ENCODE data around the gene ZMIZ1.

ZMIZ1 gene

DNA sequence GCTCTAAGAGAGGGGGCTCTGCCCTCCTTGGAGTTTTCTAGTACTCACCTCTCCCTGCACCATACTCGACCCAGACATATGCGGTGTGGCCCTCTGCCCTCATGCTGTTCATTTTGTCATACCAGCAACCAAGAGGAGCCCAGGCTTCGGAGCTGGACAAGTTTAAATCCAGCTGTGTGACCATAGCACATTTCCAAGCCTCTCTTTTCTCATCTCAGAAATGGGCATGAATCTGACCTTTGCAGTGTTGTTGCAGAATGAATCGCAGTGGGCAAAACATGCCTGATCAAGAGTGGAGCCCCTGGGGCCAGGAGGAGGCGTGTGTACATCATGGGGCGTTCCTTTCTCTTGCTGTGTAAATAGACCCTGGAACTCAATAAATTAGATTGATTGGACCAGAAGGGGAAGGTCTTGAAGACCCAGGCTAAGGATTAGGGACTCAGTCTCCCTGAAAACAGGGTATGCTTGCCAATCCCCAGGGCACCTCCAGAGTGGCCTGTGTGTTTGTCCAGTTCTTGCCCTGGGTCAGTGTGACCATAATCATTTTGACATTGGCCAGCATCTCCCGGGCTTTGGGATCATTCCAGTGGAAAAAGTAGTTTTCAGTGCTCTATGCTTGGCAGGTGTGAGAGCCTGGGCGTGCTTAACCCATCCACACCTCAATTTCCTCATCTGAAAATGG lies 59.6 kb downstream of the ZMIZ1 start:
- Histone ChIP-seq H3K4me1 (ENCODE audit: control insufficient read depth, insufficient read depth, low read depth, low read length) (peaks cover 88% of the 10 kb centered on the region), H3K14ac (ENCODE audit: low read length in 2 of 2) (no peak overlapping the region), H4K91ac (ENCODE audit: low read length) (no peak overlapping the region), H3K9ac (ENCODE audit: low read length) (peak overlapping the region; percentile 31), H3K27ac (ENCODE audit: low read length, poor library complexity, severe bottlenecking) (peak overlapping the region; percentile 61), H3K23ac (ENCODE audit: low read length in 2 of 2) (no peak overlapping the region), H3K4ac (ENCODE audit: low read depth in 1 of 2, low read length in 2 of 2) (no peak overlapping the region), H3K9me3 (ENCODE audit: control insufficient read depth, low read length) (no peaks in the 10 kb centered on the region), H2BK12ac (ENCODE audit: low read length in 2 of 2) (no peak overlapping the region), H4K8ac (ENCODE audit: low read length) (no peak overlapping the region), H3K18ac (ENCODE audit: low read depth in 1 of 2, low read length in 2 of 2) (peak overlapping the region in 1 of 2 experiments; percentile 46), H3K79me1 (replicated peaks; ENCODE audit: low read length, poor library complexity, severe bottlenecking) (peaks cover 14% of the 10 kb centered on the region), H2AK5ac (ENCODE audit: low read length, severe bottlenecking) (peak overlapping the region; percentile 34), H2AFZ (ENCODE audit: low read depth, low read length) (no peak overlapping the region), H3K4me3 (ENCODE audit: insufficient read depth in 1 of 2, low read depth in 1 of 2, low read length in 2 of 2) (no peak overlapping the region), H3K36me3 (ENCODE audit: control insufficient read depth in 1 of 2, insufficient read depth in 2 of 2, low read depth in 1 of 2, low read length in 2 of 2) (peaks cover 67 to 81% of the 10 kb centered on the region in 2 experiments), H2BK120ac (ENCODE audit: low read depth, low read length) (no peak overlapping the region), H2BK5ac (ENCODE audit: low read depth, low read length, poor library complexity, severe bottlenecking) (no peak overlapping the region), H3K4me2 (ENCODE audit: low read length, poor library complexity, severe bottlenecking) (no peak overlapping the region), H2BK15ac (ENCODE audit: low read depth, poor library complexity, severe bottlenecking) (peak overlapping the region; percentile 44), H3K27me3 (ENCODE audit: control insufficient read depth in 1 of 2, insufficient read depth in 1 of 2, low read length in 2 of 2) (no peaks in the 10 kb centered on the region)
- 94% methylated on average over 7 of the region's 8 CpGs for WGBS
- DNase-seq, result no peak

DNA sequence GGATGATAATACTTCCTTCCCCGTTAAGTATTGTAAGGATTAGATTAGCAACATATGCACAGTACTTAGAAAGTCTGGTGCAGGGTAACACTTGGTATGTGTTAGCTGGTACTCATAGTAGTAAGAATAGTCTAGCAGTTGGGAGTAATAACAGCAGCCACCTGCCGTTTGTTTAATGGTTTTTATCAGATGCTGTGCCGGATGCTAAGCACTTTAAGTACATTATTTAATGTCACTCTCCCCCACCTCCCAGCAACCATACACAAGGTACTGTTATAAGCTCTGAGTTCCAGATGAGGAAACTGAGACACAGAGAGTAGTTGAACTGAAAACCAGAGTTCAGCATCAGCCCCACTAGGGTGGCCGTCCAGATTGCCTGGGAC lies 60.1 kb downstream of the ZMIZ1 start:
- H4K8ac ChIP-seq (ENCODE audit: low read length), result no peak overlapping the region
- peak overlapping the region; percentile 57 for H2BK120ac ChIP-seq (ENCODE audit: low read depth, low read length)
- H3K9ac ChIP-seq (ENCODE audit: low read length), result peak overlapping the region; percentile 30
- no peak overlapping the region for H2AFZ ChIP-seq (ENCODE audit: low read depth, low read length)
- no peak for DNase-seq
- peak overlapping the region in 1 of 2 experiments; percentile 19 for H3K23ac ChIP-seq (ENCODE audit: low read length in 2 of 2)
- peak overlapping the region; percentile 72 for H4K91ac ChIP-seq (ENCODE audit: low read length)
- H3K9me3 ChIP-seq (ENCODE audit: control insufficient read depth, low read length), result no peaks in the 10 kb centered on the region
- H3K4me2 ChIP-seq (ENCODE audit: low read length, poor library complexity, severe bottlenecking), result no peak overlapping the region
- WGBS, result 25% methylated on average over 4 of the region's 4 CpGs
- H3K14ac ChIP-seq (ENCODE audit: low read length in 2 of 2), result no peak overlapping the region
- peak overlapping the region; percentile 85 for H2BK15ac ChIP-seq (ENCODE audit: low read depth, poor library complexity, severe bottlenecking)
- peak overlapping the region; percentile 61 for H3K27ac ChIP-seq (ENCODE audit: low read length, poor library complexity, severe bottlenecking)
- H3K18ac ChIP-seq (ENCODE audit: low read depth in 1 of 2, low read length in 2 of 2), result peak overlapping the region; percentile 55 to 87
- H2AK5ac ChIP-seq (ENCODE audit: low read length, severe bottlenecking), result peak overlapping the region; percentile 38
- H2BK5ac ChIP-seq (ENCODE audit: low read depth, low read length, poor library complexity, severe bottlenecking), result peak overlapping the region; percentile 19
- peaks cover 65 to 81% of the 10 kb centered on the region in 2 experiments for H3K36me3 ChIP-seq (ENCODE audit: control insufficient read depth in 1 of 2, insufficient read depth in 2 of 2, low read depth in 1 of 2, low read length in 2 of 2)
- peak overlapping the region; percentile 70 to 80 for H3K4ac ChIP-seq (ENCODE audit: low read depth in 1 of 2, low read length in 2 of 2)
- peak overlapping the region in 1 of 2 experiments; percentile 32 for H2BK12ac ChIP-seq (ENCODE audit: low read length in 2 of 2)
- H3K27me3 ChIP-seq (ENCODE audit: control insufficient read depth in 1 of 2, insufficient read depth in 1 of 2, low read length in 2 of 2), result no peaks in the 10 kb centered on the region
- peaks cover 86% of the 10 kb centered on the region for H3K4me1 ChIP-seq (ENCODE audit: control insufficient read depth, insufficient read depth, low read depth, low read length)
- no peak overlapping the region for H3K4me3 ChIP-seq (ENCODE audit: insufficient read depth in 1 of 2, low read depth in 1 of 2, low read length in 2 of 2)
- H3K79me1 ChIP-seq (replicated peaks; ENCODE audit: low read length, poor library complexity, severe bottlenecking), result peaks cover 15% of the 10 kb centered on the region

DNA sequence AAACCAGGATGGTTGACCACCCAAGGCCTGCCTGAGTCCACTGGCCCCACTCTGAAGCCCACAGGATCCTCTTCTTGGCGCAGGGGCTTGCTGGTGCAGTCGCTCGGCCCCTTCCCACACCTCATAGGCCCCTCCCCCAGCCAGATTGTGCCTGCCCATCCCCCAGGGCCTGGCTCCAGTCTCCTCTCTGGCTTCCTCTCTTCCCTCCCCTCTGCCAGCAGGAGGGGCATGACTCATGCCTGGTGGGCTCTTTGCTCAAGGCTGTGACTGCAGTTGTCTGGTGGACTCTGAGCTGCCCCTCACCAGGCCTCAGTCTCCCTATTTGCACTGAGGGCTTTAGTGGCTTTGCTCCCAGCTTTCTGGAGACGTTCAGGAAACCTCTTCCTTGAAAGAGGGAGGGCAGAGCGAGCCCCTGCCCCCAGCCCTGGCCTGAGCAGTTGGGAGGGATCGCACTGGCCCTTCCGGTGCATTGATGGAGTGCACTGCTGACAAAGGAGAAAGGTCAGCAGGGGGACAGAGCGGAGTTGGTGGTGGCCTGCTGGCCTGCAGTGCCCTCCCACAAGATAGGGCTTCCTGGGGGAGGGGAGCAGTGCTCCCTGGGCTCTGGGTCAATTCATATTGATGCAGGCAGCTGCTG lies 60.7 kb downstream of the ZMIZ1 start:
- H2AFZ ChIP-seq (ENCODE audit: low read depth, low read length), result no peak overlapping the region
- peaks cover 88% of the 10 kb centered on the region for H3K4me1 ChIP-seq (ENCODE audit: control insufficient read depth, insufficient read depth, low read depth, low read length)
- peak overlapping the region in 1 of 2 experiments; percentile 19 for H3K23ac ChIP-seq (ENCODE audit: low read length in 2 of 2)
- peak overlapping the region; percentile 30 for H3K9ac ChIP-seq (ENCODE audit: low read length)
- peak overlapping the region; percentile 77 to 80 for H3K4ac ChIP-seq (ENCODE audit: low read depth in 1 of 2, low read length in 2 of 2)
- no peak overlapping the region for H3K4me3 ChIP-seq (ENCODE audit: insufficient read depth in 1 of 2, low read depth in 1 of 2, low read length in 2 of 2)
- H2BK120ac ChIP-seq (ENCODE audit: low read depth, low read length), result peak overlapping the region; percentile 57
- H3K36me3 ChIP-seq (ENCODE audit: control insufficient read depth in 1 of 2, insufficient read depth in 2 of 2, low read depth in 1 of 2, low read length in 2 of 2), result peaks cover 63 to 81% of the 10 kb centered on the region in 2 experiments
- no peaks in the 10 kb centered on the region for H3K27me3 ChIP-seq (ENCODE audit: control insufficient read depth in 1 of 2, insufficient read depth in 1 of 2, low read length in 2 of 2)
- H3K79me1 ChIP-seq (replicated peaks; ENCODE audit: low read length, poor library complexity, severe bottlenecking), result peaks cover 15% of the 10 kb centered on the region
- peak overlapping the region; percentile 32 to 96 for H2BK12ac ChIP-seq (ENCODE audit: low read length in 2 of 2)
- peak overlapping the region; percentile 55 to 87 for H3K18ac ChIP-seq (ENCODE audit: low read depth in 1 of 2, low read length in 2 of 2)
- H4K8ac ChIP-seq (ENCODE audit: low read length), result peak overlapping the region; percentile 79
- peak overlapping the region; percentile 19 for H2BK5ac ChIP-seq (ENCODE audit: low read depth, low read length, poor library complexity, severe bottlenecking)
- DNase-seq, result peak; percentile 81
- H4K91ac ChIP-seq (ENCODE audit: low read length), result peak overlapping the region; percentile 72
- H2AK5ac ChIP-seq (ENCODE audit: low read length, severe bottlenecking), result peak overlapping the region; percentile 66
- peak overlapping the region; percentile 23 for H3K4me2 ChIP-seq (ENCODE audit: low read length, poor library complexity, severe bottlenecking)
- H3K14ac ChIP-seq (ENCODE audit: low read length in 2 of 2), result no peak overlapping the region
- H2BK15ac ChIP-seq (ENCODE audit: low read depth, poor library complexity, severe bottlenecking), result peak overlapping the region; percentile 85
- H3K9me3 ChIP-seq (ENCODE audit: control insufficient read depth, low read length), result no peaks in the 10 kb centered on the region
- peak overlapping the region; percentile 61 for H3K27ac ChIP-seq (ENCODE audit: low read length, poor library complexity, severe bottlenecking)
- 2% methylated on average over 8 of the region's 8 CpGs for WGBS

DNA sequence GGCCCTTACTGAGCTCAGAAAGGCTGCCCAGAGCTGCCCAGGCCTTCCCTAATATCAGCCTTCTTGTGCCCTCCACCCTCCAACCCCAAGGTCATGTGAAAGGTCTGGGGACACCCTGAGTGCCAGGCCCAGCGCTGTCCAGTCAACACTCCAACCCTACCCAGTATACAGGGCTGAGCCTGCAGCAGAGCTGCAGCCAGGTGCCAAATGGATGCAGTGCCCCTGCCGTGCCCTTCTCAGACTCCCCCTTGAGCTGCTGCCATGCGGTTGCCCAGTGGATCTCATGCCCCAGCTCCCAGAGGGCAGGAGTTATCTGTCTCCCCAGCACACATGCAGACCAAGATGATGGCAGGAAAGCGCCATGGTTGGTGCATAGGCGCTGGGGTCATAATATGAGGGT lies 61.5 kb downstream of the ZMIZ1 start:
- Histone ChIP-seq H3K36me3 (ENCODE audit: control insufficient read depth in 1 of 2, insufficient read depth in 2 of 2, low read depth in 1 of 2, low read length in 2 of 2) (peaks cover 60 to 80% of the 10 kb centered on the region in 2 experiments), H2BK12ac (ENCODE audit: low read length in 2 of 2) (peak overlapping the region; percentile 55 to 96), H3K4me3 (ENCODE audit: insufficient read depth in 1 of 2, low read depth in 1 of 2, low read length in 2 of 2) (no peak overlapping the region), H4K91ac (ENCODE audit: low read length) (peak overlapping the region; percentile 65), H2BK120ac (ENCODE audit: low read depth, low read length) (no peak overlapping the region), H3K27me3 (ENCODE audit: control insufficient read depth in 1 of 2, insufficient read depth in 1 of 2, low read length in 2 of 2) (no peaks in the 10 kb centered on the region), H3K27ac (ENCODE audit: low read length, poor library complexity, severe bottlenecking) (peak overlapping the region; percentile 61), H3K23ac (ENCODE audit: low read length in 2 of 2) (no peak overlapping the region), H3K9ac (ENCODE audit: low read length) (peak overlapping the region; percentile 30), H3K18ac (ENCODE audit: low read depth in 1 of 2, low read length in 2 of 2) (peak overlapping the region; percentile 55 to 87), H3K4ac (ENCODE audit: low read depth in 1 of 2, low read length in 2 of 2) (peak overlapping the region; percentile 39 to 75), H3K4me1 (ENCODE audit: control insufficient read depth, insufficient read depth, low read depth, low read length) (peaks cover 82% of the 10 kb centered on the region), H2BK5ac (ENCODE audit: low read depth, low read length, poor library complexity, severe bottlenecking) (no peak overlapping the region), H4K8ac (ENCODE audit: low read length) (peak overlapping the region; percentile 31), H3K79me1 (replicated peaks; ENCODE audit: low read length, poor library complexity, severe bottlenecking) (peaks cover 12% of the 10 kb centered on the region), H3K4me2 (ENCODE audit: low read length, poor library complexity, severe bottlenecking) (no peak overlapping the region), H3K14ac (ENCODE audit: low read length in 2 of 2) (peak overlapping the region in 1 of 2 experiments; percentile 92), H2AK5ac (ENCODE audit: low read length, severe bottlenecking) (peak overlapping the region; percentile 18), H2BK15ac (ENCODE audit: low read depth, poor library complexity, severe bottlenecking) (peak overlapping the region; percentile 76), H2AFZ (ENCODE audit: low read depth, low read length) (no peak overlapping the region), H3K9me3 (ENCODE audit: control insufficient read depth, low read length) (no peaks in the 10 kb centered on the region)
- WGBS, result 93% methylated on average over 5 of the region's 5 CpGs
- no peak for DNase-seq

Measured in mesenchymal stem cell (in vitro differentiated cells and primary cell).